HG03354 (cell line): Measurements from ENCODE around the gene CPVL.

Experiments used
- ATAC-seq: cut with Tn5 transposase; IDR thresholded peaks from one replicate; pipeline ENCODE4 v1.9.1; 2021; ENCODE audit warnings: mild to moderate bottlenecking; ENCODE audit not compliant: unreplicated experiment, poor library complexity, severe bottlenecking

The CPVL gene

DNA sequence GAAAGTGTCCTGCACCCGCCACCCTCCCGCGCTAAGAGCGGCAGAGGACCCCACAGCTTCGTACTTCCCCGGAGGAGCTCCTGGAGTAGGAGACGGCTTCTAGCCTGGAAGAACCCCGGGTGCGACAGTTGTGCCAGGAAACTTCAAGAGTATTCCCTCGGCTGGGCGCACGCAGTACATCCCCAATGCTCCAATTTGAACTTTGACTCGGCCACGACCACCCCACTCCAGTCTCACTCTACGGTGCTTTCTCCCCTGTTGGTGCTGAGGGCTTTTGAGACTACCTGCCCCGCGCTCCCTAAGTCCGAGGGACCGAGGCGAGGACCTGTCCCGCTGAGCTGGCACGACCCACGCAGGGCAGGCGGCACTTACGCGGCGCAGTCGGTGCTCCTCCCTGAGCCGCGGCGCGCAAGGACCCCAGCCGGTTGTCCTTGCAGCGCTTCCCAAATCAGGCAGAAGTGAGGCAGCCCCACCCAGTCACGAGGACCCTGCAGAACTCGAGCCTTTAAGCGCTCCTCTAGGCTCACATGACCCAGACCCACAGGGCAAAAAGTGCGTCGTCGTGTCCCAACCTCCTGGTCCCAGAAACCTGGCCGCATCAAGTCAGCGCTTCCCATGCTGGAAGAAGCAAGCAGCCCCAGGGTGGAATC is at the start of gene CPVL:
CPVL (minus strand) TSS at position 481 of the 650 bp plus-strand sequence. CDS start 25,476 bp downstream, outside the sequence.
- no peak for ATAC-seq

DNA sequence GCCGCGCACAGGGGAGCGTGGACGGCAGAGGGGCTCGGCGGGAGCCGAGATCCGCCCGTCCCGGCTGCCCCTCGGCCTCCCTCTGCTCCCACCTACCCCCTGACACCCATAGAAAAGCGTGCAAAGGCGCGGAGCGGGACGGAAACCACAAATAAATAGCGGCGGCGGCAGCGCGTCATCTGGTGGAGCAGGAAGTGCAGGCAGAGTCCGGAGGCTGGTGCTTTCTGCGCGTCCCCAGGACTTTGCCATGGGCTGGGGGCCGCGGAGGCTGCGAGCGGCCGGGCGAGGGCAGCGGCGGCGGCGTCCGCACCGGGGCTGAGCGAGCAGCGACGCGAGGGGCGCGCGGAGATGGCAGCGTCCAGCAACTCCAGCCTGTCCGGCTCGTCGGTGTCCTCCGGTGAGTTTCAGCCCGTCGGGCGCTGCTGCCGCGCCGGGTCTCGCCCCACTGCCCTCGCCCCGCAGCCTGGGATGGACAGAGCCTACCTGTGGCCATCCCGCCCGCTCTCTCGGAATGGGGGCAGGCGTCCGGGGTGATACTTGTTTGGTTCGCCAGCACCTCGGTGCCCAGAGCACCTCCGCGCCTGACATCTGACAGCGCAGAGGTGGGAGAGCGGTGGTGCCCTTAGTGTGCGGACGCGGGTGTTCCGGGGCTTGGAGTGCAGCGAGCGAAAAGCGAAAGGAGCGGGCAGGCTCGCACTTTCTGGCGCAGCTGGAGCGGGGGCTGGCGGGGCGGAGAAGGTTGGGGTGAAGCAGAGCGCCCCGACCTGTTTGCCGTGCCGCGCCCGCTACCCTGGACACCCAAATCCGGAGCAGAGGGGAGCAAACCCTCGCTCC is 48.5 kb upstream of the CPVL start, which contains the start of gene CHN2:
CHN2 (plus strand) TSS at position 182 of the 834 bp plus-strand sequence.
- peak; percentile 56 for ATAC-seq

DNA sequence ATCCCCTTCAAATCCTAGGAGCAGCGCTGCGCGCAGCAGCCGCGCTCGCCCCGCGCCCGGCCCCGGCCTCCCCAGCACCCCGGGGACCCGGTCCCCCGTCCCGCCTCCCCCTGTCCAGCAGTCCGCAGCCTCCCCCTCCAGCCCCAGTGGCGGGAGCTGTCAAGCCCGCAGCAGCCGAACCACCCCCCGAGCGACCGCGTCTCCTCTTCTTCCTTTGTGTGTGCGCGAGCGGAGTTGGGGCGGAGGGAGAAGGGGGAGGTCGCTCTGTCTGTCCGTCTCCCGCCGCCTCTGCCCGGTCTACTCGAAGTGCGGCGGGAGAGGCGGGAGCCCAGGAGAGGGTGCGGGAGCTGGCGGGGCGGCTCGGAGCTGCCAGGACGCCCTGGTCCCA is 47.9 kb upstream of the CPVL start:
- ATAC-seq: peak; percentile 22

DNA sequence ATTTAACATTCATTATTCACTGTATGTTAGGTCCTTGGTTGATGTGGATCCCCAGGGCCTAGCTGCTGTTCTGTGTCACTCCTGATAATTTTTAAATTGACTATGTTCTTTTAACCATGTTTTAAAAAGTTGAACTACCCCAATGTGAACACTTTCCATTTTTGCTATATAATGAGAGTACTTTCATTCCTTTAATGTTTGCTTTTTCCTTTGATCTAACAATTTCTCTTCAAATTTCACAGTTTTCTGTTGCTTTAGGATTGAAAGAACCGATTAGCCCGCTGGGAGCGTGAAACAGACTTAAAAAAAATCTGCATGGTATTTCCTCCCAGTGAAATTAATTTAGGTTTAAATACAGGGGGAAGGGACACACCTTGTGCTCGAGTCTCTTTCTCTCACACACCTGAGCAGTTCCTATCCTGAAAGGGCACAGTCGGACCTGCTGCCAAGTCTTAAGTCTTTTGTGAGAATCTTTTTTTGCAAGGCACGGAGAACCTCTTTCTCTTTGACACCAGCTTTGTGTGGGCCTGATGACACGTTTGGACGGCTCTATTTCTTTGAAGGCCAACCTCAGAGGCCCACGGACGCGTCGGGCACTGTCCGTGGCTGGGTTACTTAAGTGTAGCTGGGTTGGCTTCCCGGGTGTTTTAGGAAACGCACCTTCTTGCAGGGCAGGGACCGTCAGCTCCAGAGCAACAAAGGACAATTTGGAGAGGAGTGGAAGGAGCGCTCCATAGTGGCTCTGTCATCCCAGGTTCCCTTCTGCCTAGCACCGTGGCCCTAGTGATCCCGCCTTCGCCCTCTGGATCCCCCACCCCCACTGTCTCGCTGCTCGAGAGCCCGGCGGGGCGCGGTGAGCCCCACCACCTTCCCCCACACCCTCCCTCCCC is 47.2 kb upstream of the CPVL start:
- ATAC-seq: no peak

DNA sequence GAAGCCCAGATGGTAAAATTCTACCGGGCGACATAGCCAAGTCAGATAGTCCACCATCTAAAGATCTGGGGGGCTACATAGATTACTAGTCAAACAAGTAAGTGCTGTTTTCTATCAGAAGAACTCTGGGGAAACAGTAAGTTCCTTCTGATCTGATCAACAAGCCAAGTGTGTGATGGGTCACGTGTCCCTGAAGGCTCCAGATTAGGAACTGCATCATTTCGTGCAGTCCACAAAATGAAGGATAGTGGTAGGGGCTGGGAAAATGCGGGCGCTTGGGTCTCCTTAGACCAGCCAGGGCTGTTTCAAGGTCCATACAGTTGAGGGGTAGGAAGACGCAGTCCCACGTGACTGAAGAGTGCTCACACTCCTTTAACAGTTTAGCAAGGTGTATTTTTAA is 46.5 kb upstream of the CPVL start:
- ATAC-seq: no peak

DNA sequence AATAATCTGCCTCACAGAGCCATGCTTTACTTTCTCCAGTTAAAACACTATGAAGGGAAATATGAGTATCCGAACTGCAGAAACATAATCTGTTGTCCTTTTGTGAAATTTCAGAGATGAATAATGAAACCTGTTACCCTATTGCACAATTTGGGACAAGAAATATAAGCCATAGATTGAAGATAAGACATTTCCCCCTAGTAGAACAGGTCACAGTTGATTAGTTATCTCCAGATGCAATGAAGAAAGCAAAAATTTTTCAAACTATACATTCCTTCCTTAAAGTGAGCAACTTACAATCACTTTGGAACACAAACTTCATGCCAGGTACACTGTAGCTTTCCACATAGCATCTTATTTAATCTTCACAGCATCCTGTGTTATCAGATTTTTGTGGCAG is 46.0 kb upstream of the CPVL start:
- no peak for ATAC-seq

DNA sequence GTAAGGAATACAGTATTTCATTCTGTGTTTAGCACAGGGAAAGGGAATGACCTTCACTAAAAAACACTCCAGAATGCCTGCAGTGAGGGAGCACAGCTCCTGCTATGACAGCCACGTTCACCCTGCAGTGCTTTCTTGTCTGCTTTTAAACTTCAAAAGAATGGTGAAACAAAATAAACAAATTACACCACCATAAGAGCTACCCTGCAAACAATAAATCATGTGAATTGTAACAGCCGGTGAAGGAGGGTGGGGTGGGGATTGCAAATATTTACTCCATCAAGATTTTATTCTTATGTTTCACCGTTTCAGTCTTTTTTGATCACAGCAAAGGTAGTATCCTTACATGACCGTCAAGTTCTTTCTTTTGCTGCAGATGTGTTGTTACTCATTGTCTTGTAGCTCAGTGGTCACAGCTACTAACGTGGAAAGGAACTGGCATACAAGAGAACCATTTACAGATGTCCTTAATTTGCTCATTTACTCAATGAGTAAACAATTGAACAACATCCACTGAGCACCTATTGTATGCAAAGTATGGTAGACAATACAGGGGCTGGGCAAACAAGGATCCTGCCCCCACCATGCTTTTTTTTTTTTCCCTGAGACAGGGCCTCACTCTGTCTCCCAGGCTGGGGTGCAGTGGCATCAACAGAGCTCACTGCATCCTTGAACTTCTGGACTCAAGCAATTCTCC is 44.2 kb upstream of the CPVL start:
- ATAC-seq: no peak

DNA sequence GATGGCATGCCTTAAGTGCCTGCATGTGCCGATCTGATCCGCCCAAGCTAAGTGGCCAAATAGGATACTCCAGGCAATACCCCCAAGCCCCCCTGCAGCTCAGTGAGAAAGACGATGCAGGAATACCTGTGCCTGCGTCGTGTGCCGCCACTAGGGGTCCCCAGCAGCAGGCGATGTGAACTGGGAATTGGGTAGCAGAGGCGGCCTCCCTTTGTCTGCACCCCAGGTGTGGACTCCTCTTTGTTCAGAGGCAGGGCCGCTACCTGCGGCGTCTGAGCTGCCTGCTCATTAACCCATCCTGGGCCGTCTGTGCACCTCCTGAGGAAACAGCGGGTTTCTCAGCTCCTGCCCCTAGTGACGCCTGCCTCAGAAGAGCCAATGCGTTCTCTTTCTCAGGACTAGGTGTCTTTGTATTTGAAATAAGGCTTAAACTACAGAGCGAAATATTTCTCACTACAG is 43.4 kb upstream of the CPVL start:
- ATAC-seq: peak; percentile 75

DNA sequence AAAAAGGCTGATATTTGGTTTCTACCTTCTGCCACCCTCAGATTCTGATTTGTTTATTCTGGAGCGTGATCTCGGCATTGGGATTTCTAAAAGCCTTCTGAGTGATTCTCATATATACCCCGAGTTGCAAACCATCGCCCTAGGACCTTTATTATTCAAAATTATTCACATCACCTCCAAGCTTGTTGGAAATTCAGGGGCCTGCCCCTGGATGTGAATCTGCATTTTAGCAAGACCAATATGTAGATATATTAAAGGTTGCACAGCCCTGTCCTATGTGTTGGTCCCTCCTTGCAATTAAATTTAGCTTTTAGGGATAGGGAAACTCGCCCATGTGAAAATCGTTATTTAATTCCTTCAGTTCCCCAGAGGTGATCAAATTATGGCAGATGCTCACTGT is 39.3 kb upstream of the CPVL start:
- ATAC-seq: no peak

DNA sequence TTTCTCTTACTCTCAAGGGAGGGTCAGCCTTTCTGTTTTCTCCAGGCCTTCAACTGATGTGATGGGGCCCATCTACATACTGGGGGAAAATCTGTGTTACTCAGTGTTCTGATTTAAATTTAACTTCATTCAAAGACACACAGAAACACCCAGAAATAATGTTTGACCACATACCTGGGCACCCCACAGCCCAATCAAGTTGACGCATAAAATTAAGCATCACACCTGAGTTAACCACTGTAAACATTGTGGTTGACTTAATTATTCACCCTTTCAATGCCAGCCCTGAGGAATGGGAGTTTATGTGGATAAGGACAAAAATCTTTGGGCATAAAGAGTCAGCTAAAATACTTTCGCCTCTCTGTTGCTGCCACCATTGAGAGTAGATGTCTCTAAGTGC is 38.3 kb upstream of the CPVL start:
- no peak for ATAC-seq

DNA sequence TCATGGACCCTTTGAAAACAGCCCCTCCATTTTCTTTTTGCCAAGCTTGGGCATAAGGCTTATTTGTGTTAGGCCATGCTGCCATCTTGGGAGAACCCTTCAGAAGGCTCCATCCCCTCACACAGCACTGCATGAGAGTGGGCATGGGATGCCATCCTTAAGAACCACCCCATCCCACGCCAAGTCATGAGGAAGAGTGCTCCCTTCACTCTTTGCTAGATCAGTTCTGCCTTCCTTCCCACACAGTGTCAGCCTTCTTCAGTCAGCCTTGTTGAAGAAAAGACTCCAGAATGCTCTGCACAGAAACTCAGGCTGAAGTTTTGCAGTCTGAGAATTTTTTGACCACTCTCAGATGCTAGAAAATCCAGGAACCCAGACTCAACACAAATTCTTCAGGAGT is 32.8 kb upstream of the CPVL start:
- ATAC-seq: no peak

DNA sequence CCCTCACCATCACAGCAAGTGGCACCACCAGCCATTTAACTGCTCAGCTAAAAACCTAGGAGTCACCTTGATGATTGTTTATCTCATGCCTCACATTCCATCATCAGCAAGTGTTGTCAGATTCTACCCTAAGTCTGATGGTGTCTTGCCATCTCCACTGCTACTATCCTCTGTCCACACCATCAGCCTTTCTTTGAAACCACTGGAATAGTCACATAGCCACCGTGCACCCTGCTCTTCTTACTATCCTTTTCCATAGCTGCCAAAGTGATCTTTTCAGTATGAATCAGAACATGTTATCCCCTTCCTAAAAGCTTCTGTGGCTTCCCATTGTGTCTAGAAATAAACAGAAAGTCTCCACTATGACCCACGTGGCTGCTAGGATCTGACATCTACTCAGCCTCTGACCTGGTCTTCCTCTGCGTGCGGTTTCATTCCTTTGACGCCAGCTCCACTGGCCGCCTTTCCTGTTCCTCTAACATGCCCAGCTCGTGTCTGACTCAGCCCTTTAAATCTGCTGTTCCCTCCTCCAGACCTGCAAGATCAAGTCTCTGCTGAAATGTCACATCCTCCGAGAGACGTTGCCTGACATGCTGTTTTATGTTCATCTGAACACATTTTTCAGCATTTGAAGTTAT is 31.7 kb upstream of the CPVL start:
- no peak for ATAC-seq

DNA sequence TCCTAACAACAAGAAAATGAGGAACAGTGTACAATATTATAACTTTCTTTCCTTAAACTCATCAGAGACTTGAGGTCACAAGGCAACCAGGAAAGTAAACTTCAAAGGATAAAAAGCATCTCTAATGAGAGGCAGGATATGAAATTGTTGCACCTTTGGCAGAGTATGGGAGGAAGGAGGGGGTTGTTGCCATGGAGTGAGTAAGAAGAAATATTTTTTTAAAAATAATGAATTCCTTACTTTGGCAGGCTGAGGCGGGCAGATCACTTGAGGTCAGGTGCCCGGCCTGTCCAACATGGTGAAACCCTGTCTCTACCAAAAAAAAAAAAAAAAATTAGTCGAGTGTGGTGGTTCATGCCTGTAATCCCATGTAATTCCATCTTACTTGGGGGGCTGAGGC is 27.1 kb upstream of the CPVL start:
- no peak for ATAC-seq

DNA sequence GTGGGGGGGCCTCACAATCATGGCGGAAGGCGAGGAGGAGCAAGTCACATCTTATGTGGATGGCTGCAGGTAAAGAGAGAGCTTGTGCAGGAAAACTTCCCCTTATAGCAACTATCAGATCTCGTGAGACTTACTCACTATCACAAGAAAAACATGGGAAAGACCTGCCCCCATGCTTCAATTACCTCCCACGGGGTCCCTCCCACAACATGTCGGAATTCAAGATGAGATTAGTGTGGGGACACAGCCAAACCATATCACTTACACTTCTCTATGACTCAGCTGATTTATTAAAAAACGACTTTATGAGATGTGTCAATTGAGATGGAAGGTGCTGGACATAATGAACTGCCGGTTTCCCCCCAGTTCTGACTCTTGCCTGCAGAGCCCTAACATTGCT is 24.4 kb upstream of the CPVL start:
- ATAC-seq: no peak

DNA sequence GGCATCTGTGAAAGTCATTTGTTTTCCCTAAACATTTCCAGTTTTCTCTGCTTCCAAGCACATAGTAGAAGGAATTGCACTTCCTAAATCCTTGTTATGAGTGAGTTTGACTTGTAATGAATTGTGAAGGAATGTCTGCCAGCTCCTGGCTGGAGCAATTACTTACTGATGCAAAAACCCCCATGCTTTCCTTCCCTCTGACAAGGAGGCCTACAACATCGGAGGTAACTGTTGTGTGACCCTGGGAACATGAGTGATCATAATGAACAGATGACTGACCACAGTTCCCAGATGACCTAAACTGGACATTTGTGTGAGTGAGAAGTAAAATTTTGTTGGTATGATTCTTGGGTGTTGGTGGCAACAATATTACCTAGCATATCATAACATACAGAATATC is 21.4 kb upstream of the CPVL start:
- no peak for ATAC-seq

DNA sequence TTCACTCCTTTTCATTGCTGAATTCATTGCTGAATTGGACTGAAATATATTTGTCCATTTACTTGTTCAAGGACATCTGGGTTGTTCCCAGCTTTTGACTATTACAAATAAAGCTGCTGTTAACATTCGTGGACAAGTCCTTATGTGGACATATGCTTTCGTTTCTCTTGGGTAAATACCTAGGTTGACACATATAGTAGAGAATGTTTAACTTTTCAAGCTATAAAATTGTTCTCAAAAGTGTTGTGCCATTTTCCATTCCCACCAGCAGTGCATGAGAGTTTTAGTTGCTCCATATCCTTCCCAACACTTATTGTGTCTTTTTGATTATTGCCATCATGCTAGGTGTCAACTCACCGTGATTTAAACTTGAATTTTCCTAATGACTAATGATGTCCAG is 17.5 kb upstream of the CPVL start:
- ATAC-seq: no peak

DNA sequence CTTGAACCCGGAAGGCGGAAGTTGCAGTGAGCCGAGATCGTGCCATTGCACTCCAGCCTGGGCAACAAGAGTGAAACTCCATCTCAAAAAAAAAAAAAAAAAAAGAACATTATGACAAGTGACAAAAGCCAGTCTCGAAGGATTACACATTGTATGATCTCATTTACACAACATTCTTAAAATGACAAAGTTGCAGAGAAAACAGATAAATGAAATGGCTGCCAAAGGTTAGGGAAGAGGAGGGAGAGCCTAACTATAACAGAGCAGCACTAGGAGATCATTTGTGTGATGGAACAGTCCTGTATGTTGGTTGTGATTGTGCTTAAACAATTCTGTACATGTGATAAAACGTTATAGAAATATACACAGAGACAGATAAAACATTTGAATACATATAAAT is 16.2 kb upstream of the CPVL start:
- ATAC-seq: no peak

DNA sequence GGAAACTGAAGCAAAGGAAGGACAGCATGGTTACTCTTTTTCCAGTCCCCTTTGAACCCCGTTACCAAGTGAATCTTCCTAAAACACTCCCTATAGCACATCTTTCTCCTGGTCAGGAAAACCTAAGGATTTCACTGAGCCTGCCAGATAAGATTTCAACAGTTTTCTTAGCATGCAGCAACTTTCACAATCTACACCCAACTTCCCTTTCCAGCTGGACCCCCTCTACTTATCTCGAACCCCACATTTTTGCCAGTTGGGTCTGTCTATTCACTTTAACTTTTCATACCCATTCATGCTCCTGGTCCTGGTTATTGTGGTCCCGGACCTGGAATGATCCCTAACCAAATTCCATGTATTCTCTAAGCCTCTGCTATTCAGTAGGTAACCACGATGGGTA is 14.9 kb upstream of the CPVL start:
- ATAC-seq: no peak

DNA sequence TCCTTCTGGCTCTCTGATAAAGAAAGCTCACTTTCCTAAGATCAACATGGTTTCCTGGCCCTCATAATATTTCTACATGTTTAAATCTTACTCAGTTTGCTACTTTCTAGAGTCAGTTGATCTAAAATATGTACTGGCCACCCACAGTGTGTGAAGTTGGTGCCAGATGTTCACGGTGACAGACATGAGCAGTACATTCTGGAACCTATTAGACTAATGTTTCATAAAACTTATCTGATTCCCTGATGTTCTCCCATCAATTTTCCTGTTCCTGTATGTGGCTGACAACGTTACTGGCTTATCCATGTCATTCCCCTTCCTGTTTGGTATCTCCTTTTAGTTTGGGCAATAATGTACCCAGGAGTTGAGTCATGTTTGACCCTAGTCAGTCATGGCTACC is 13.7 kb upstream of the CPVL start:
- no peak for ATAC-seq
